SU-DHL-6 (cell line): Measurements from ENCODE around the gene IZUMO4.

ENCODE experiments used
- EZH2phosphoT487 ChIP-seq: fragments of 200-600 bp; sonication (generic), shearing (Covaris generic); conservative IDR thresholded peaks from 2 replicates; pipeline ENCODE4 v1.6.1; 2018; ENCODE audit warnings: mild to moderate bottlenecking, antibody characterized with exemption, low read length, moderate library complexity, mixed read lengths
- TF ChIP-seq, protein P1 (sequence below): fragments of 200-600 bp; sonication (generic); IDR thresholded peaks from one replicate; pipeline ENCODE4 v1.5.1; 2017; ENCODE audit warnings: antibody characterized with exemption, mild to moderate bottlenecking, low read length, moderate library complexity; ENCODE audit not compliant: insufficient read depth, poor library complexity, severe bottlenecking

DNA sequence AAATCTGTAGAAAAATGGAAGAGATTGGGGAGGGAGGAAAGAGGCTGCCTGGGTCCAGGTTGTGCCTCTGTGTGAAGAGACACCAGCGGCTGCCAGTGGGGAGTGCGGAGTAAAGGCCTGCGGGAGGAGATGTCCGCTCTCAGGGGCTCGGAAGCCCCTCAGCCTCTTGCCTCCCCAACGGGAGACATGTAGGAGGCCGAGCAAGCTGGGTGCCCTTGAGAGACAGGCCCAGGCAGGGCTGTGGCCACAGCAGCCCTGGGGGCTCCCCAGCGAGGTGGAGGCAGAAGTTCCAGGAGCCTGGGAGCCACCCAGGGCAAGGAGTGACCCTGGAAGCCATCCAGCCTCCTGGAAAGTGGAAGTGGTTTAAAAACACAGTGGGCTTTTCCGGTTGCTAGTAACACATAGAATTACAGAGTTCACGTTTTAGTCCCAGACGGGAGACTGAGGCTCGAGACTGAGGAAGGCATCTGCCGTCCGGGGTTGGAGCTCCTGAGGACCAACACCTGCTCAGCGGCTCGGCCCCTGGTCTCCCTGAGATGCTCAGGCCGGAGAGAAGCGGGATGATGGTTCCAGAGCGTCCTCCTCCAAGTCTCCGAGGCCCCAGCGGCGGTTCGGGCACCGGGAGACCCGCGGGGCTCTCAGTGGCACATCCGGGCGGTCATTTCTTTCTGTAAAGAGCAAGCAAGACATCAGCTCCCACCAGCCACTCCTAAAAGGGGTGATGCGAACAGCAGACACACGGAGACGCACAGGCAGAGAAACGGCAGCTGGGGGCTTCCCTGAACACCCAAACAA, 23.8 kb upstream of the IZUMO4 start:
- TF ChIP-seq, protein P1, sequence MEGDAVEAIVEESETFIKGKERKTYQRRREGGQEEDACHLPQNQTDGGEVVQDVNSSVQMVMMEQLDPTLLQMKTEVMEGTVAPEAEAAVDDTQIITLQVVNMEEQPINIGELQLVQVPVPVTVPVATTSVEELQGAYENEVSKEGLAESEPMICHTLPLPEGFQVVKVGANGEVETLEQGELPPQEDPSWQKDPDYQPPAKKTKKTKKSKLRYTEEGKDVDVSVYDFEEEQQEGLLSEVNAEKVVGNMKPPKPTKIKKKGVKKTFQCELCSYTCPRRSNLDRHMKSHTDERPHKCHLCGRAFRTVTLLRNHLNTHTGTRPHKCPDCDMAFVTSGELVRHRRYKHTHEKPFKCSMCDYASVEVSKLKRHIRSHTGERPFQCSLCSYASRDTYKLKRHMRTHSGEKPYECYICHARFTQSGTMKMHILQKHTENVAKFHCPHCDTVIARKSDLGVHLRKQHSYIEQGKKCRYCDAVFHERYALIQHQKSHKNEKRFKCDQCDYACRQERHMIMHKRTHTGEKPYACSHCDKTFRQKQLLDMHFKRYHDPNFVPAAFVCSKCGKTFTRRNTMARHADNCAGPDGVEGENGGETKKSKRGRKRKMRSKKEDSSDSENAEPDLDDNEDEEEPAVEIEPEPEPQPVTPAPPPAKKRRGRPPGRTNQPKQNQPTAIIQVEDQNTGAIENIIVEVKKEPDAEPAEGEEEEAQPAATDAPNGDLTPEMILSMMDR = no peak
- no peak for TF ChIP-seq EZH2phosphoT487
